Tibial nerve (tissue), 4 donors: ENCODE data around the gene C1QA. TPM values are rescaled to one million over a fixed set of nuclear protein-coding genes. Genes with fewer than 3 reads are reported as not detected.
"Not testable (repeated sequence)": the region's sequence is repeated elsewhere in the genome, so short reads cannot be mapped to it uniquely, and the experiment has no call there.

ENCODE experiments used
- DNase-seq, 2 donors: peaks; one replicate each; pipeline ENCODE4 v3.0.0-alpha.2; 2019; ENCODE audit warnings: low spot score in 2 of 2
- H3K27ac ChIP-seq, 4 donors: fragments of 200-600 bp; sonication (generic) in 3 of 4; one replicate each; pipeline ENCODE4 v1.5.1; 2017 to 2019; ENCODE audit warnings: mild to moderate bottlenecking in 1 of 4
- H3K27me3 ChIP-seq, 2 donors: fragments of 200-600 bp; sonication (generic) in 1 of 2; one replicate each; pipeline versions ENCODE4 v1.5.1 to v1.6.0; 2017 to 2019
- H3K36me3 ChIP-seq, 3 donors: fragments of 200-600 bp; sonication (generic); one replicate each; pipeline ENCODE4 v1.5.1; 2018 to 2019
- H3K4me1 ChIP-seq, 4 donors: fragments of 200-600 bp; sonication (generic) in 3 of 4; one replicate each; pipeline ENCODE4 v1.5.1; 2017 to 2019
- H3K4me3 ChIP-seq, 4 donors: fragments of 200-600 bp; sonication (generic) in 3 of 4; one replicate each; pipeline ENCODE4 v1.5.1; 2017 to 2019; ENCODE audit warnings: mild to moderate bottlenecking in 1 of 4, moderate library complexity in 1 of 4
- H3K9me3 ChIP-seq, 4 donors: fragments of 200-600 bp; sonication (generic) in 3 of 4; one replicate each; pipeline ENCODE4 v1.5.1; 2017 to 2019
- CTCF ChIP-seq, 5 experiments: fragments of 200-600 bp in 3 of 5; fragments of 450-650 bp in 2 of 5; sonication (generic) in 3 of 5; IDR thresholded peaks; one replicate each; pipeline ENCODE4 v1.5.1; 2016 to 2019; ENCODE audit warnings: antibody characterized with exemption in 5 of 5, mild to moderate bottlenecking in 3 of 5, moderate library complexity in 2 of 5
- EP300 ChIP-seq, 2 donors: sonication (generic); formaldehyde crosslinking; IDR thresholded peaks; one replicate each; pipeline ENCODE4 v1.6.1; 2017; ENCODE audit warnings: antibody characterized with exemption in 2 of 2, mild to moderate bottlenecking in 1 of 2
- POLR2A ChIP-seq, 2 donors: fragments of 450-650 bp; IDR thresholded peaks; one replicate each; pipeline ENCODE4 v1.6.1; 2017; ENCODE audit warnings: antibody characterized with exemption in 2 of 2, mild to moderate bottlenecking in 2 of 2, moderate library complexity in 2 of 2
- WGBS, 2 donors: methylation state at CpG; one replicate each; pipeline ENCODE4 v1.1.5; 2018; 5-methylcytosine and 5-hydroxymethylcytosine counted together
- total RNA-seq, 4 donors: library from RNA; depleted of rRNA; stranded (reverse); fragments of >200 nt; gene quantifications; one replicate each; pipeline ENCODE4 v1.1.0, GENCODE V29; 2016

The C1QA gene
- total RNA-seq, 4 donors from 2014 or later: 139 to 231 (median 182) TPM

GRCh38 chr1:22662318-22662717 lies 25.9 kb downstream of the C1QA start:
- 67 to 75% methylated on average over 5 of the region's 5 CpGs for WGBS, 2 donors
- no peaks in the 10 kb centered on the region for H3K36me3 ChIP-seq

GRCh38 chr1:22662986-22663408 lies 26.6 kb downstream of the C1QA start:
- Histone ChIP-seq H3K27me3 (peaks cover 0 to 5% of the 10 kb centered on the region in 2 donors), H3K4me3 (no peak overlapping the region)
- WGBS, 2 donors: 69 to 80% methylated on average over 6 to 8 of the region's 8 CpGs

More at GRCh38 chr1:22662318-22662717, 25.9 kb downstream of the C1QA start:
- H3K27ac ChIP-seq: no peak overlapping the region
- no peaks in the 10 kb centered on the region for H3K4me1 ChIP-seq
- peaks cover 0 to 5% of the 10 kb centered on the region in 2 donors for H3K27me3 ChIP-seq
- peak in 1 of 2 donors; percentile 21 for DNase-seq
- no peak overlapping the region for H3K4me3 ChIP-seq
- TF ChIP-seq POLR2A (IDR thresholded peaks at IDR 0.05): no peak
- TF ChIP-seq EP300 (IDR thresholded peaks at IDR 0.05): no peak
- TF ChIP-seq CTCF (IDR thresholded peaks at IDR 0.05): no peak
- H3K9me3 ChIP-seq: no peaks in the 10 kb centered on the region

GRCh38 chr1:22665752-22666151 lies 29.3 kb downstream of the C1QA start:
- no peaks in the 10 kb centered on the region for H3K9me3 ChIP-seq
- no peak for DNase-seq
- TF ChIP-seq EP300 (IDR thresholded peaks at IDR 0.05): no peak
- TF ChIP-seq POLR2A (IDR thresholded peaks at IDR 0.05): no peak
- TF ChIP-seq CTCF (IDR thresholded peaks at IDR 0.05): peak in 4 of 5 experiments; percentile 11 to 57 (median 29)
- no peak overlapping the region for H3K4me3 ChIP-seq
- H3K27ac ChIP-seq: no peak overlapping the region
- H3K27me3 ChIP-seq: peaks cover 0 to 11% of the 10 kb centered on the region in 2 donors
- H3K4me1 ChIP-seq: no peaks in the 10 kb centered on the region
- no peaks in the 10 kb centered on the region for H3K36me3 ChIP-seq
- 40 to 44% methylated on average over 7 of the region's 7 CpGs for WGBS, 2 donors

More at GRCh38 chr1:22662986-22663408, 26.6 kb downstream of the C1QA start:
- Histone ChIP-seq H3K27ac (no peak overlapping the region), H3K4me1 (no peaks in the 10 kb centered on the region), H3K9me3 (no peaks in the 10 kb centered on the region), H3K36me3 (no peaks in the 10 kb centered on the region)
- DNase-seq: no peak
- TF ChIP-seq EP300 (IDR thresholded peaks at IDR 0.05) (no peak), POLR2A (IDR thresholded peaks at IDR 0.05) (no peak), CTCF (IDR thresholded peaks at IDR 0.05) (no peak)

- Histone ChIP-seq H3K4me1 (no peaks in the 10 kb centered on the region), H3K27ac (no peak overlapping the region), H3K27me3 (peaks cover 0 to 18% of the 10 kb centered on the region in 2 donors), H3K36me3 (no peaks in the 10 kb centered on the region), H3K4me3 (no peak overlapping the region), H3K9me3 (no peaks in the 10 kb centered on the region)
- WGBS, 2 donors: 58 to 70% methylated on average over 2 of the region's 2 CpGs
- no peak for DNase-seq
- no peak for TF ChIP-seq EP300 (IDR thresholded peaks at IDR 0.05)
- no peak for TF ChIP-seq CTCF (IDR thresholded peaks at IDR 0.05)
- TF ChIP-seq POLR2A (IDR thresholded peaks at IDR 0.05): no peak
Observed at GRCh38 chr1:22666412-22666811, 30.0 kb downstream of the C1QA start.

GRCh38 chr1:22668840-22669239 lies 32.4 kb downstream of the C1QA start:
- H3K9me3 ChIP-seq, H3K27ac ChIP-seq: not testable (repeated sequence)
- WGBS, 2 donors: 79 to 92% methylated on average over 2 of the region's 2 CpGs

More at GRCh38 chr1:22668840-22669239, 32.4 kb downstream of the C1QA start:
- peaks cover 0 to 36% of the 10 kb centered on the region in 2 donors for H3K27me3 ChIP-seq
- H3K36me3 ChIP-seq, DNase-seq, H3K4me1 ChIP-seq, H3K4me3 ChIP-seq: not testable (repeated sequence)
